H9 (cell line): ENCODE measurements around the gene RAD50. TPM values are rescaled to one million over a fixed set of nuclear protein-coding genes. Genes with fewer than 3 reads are reported as not detected.

ENCODE experiments used
- DNase-seq: peaks from one replicate; pipeline ENCODE4 v3.0.0-alpha.2; 2017
- H2AFZ ChIP-seq: one replicate; pipeline ENCODE4 v1.6.1; 2013; ENCODE audit warnings: mild to moderate bottlenecking, low read length, control low read depth, moderate library complexity
- H2AK5ac ChIP-seq: 2 replicates; pipeline ENCODE4 v1.6.1; 2013; ENCODE audit warnings: low read length, control low read depth, mixed read lengths; ENCODE audit not compliant: insufficient read length
- H2BK120ac ChIP-seq: one replicate; pipeline ENCODE4 v1.6.1; 2013; ENCODE audit warnings: low read depth, mild to moderate bottlenecking, low read length, control low read depth, inconsistent platforms; ENCODE audit not compliant: poor library complexity, severe bottlenecking
- H2BK12ac ChIP-seq: 2 replicates; pipeline ENCODE4 v1.6.1; 2013; ENCODE audit warnings: low read length, control low read depth, mixed read lengths, low read depth; ENCODE audit not compliant: insufficient read length
- H2BK15ac ChIP-seq: 2 replicates; pipeline ENCODE4 v1.6.1; 2013; ENCODE audit warnings: low read depth, low read length, control low read depth
- H2BK20ac ChIP-seq: one replicate; pipeline ENCODE4 v1.6.1; 2013; ENCODE audit warnings: low read depth, mild to moderate bottlenecking, low read length, control low read depth, inconsistent platforms; ENCODE audit not compliant: poor library complexity, severe bottlenecking
- H2BK5ac ChIP-seq: 2 replicates; pipeline ENCODE4 v1.6.1; 2013; ENCODE audit warnings: low read length, control low read depth, mixed read lengths; ENCODE audit not compliant: insufficient read length
- H3K14ac ChIP-seq: 2 replicates; pipeline ENCODE4 v1.6.1; 2013; ENCODE audit warnings: low read length, control low read depth; ENCODE audit not compliant: insufficient read depth
- H3K18ac ChIP-seq: 2 replicates; pipeline ENCODE4 v1.6.1; 2013; ENCODE audit warnings: low read depth, mild to moderate bottlenecking, mixed read lengths, low read length, control low read depth; ENCODE audit not compliant: insufficient read length
- H3K23ac ChIP-seq: 2 replicates; pipeline ENCODE4 v1.6.1; 2013; ENCODE audit warnings: low read length, control low read depth, mixed read lengths, low read depth; ENCODE audit not compliant: insufficient read length
- H3K23me2 ChIP-seq: 2 replicates; pipeline ENCODE4 v1.6.1; 2013; ENCODE audit warnings: low read depth, mild to moderate bottlenecking, mixed read lengths, low read length, control low read depth; ENCODE audit not compliant: insufficient read length, poor library complexity, severe bottlenecking
- H3K27ac ChIP-seq: 2 replicates; pipeline ENCODE4 v1.5.1; 2013; ENCODE audit warnings: low read length, control low read depth, mixed read lengths, low read depth; ENCODE audit not compliant: insufficient read length
- H3K27me3 ChIP-seq: 2 replicates; pipeline ENCODE4 v1.6.1; 2013; ENCODE audit warnings: low read length, control low read depth, inconsistent platforms; ENCODE audit not compliant: insufficient read depth
- H3K4ac ChIP-seq: 2 replicates; pipeline ENCODE4 v1.6.1; 2013; ENCODE audit warnings: low read depth, mild to moderate bottlenecking, control low read depth, inconsistent platforms, low read length, moderate library complexity
- H3K4me1 ChIP-seq: 2 replicates; pipeline ENCODE4 v1.6.1; 2013; ENCODE audit warnings: low read length, control low read depth, inconsistent platforms; ENCODE audit not compliant: insufficient read depth
- H3K4me2 ChIP-seq: 2 replicates; pipeline ENCODE4 v1.6.1; 2013; ENCODE audit warnings: low read length, control low read depth, mixed read lengths; ENCODE audit not compliant: insufficient read length, insufficient read depth
- H3K56ac ChIP-seq: 2 replicates; pipeline ENCODE4 v1.6.1; 2013; ENCODE audit warnings: low read depth, mild to moderate bottlenecking, mixed read lengths, low read length, control low read depth; ENCODE audit not compliant: insufficient read length
- H3K79me1 ChIP-seq: 2 replicates; pipeline ENCODE4 v1.6.1; 2013; ENCODE audit warnings: low read depth, mild to moderate bottlenecking, moderate library complexity, low read length, control low read depth, inconsistent platforms; ENCODE audit not compliant: insufficient read depth, poor library complexity, severe bottlenecking
- H3K79me2 ChIP-seq: 2 replicates; pipeline ENCODE4 v1.6.1; 2013; ENCODE audit warnings: low read length, control low read depth, inconsistent platforms; ENCODE audit not compliant: insufficient read depth
- H3K9ac ChIP-seq: 2 replicates; pipeline ENCODE4 v1.6.1; 2013; ENCODE audit warnings: low read length, control low read depth, mixed read lengths; ENCODE audit not compliant: insufficient read length; ENCODE audit errors: extremely low read depth
- H3K9me3 ChIP-seq: one replicate; pipeline ENCODE4 v1.6.1; 2013; ENCODE audit warnings: low read depth, low read length, inconsistent platforms; ENCODE audit not compliant: control insufficient read depth
- H3T11ph ChIP-seq: one replicate; pipeline ENCODE4 v1.6.1; 2013; ENCODE audit warnings: mild to moderate bottlenecking, low read length, control low read depth, inconsistent platforms
- H4K20me1 ChIP-seq: one replicate; pipeline ENCODE4 v1.6.1; 2013; ENCODE audit not compliant: control insufficient read depth, insufficient read length, insufficient read depth
- H4K5ac ChIP-seq: 2 replicates; pipeline ENCODE4 v1.6.1; 2013; ENCODE audit warnings: low read depth, mild to moderate bottlenecking, mixed read lengths, low read length, control low read depth; ENCODE audit not compliant: insufficient read length
- H4K8ac ChIP-seq: replicated peaks from 2 replicates; pipeline ENCODE4 v1.6.1; 2013; ENCODE audit warnings: low read length, control low read depth, mixed read lengths, low read depth; ENCODE audit not compliant: insufficient read length
- H4K91ac ChIP-seq: 2 replicates; pipeline ENCODE4 v1.6.1; 2013; ENCODE audit warnings: low read depth, mild to moderate bottlenecking, moderate library complexity, mixed read lengths, low read length, control low read depth; ENCODE audit not compliant: insufficient read length
- H3K27ac Mint-ChIP-seq, 3 experiments: 2 replicates in 2 of 3; 3 replicates in 1 of 3; pipeline ENCODE4 v1.8.0; 2020 to 2021; ENCODE audit warnings: mixed read lengths in 3 of 3, mild to moderate bottlenecking in 1 of 3, moderate library complexity in 1 of 3
- H3K27me3 Mint-ChIP-seq: 2 replicates; pipeline ENCODE4 v1.8.0; 2021; ENCODE audit warnings: low read depth, mild to moderate bottlenecking, moderate library complexity, mixed read lengths
- H3K36me3 Mint-ChIP-seq, 3 experiments: 2 replicates in 2 of 3; 3 replicates in 1 of 3; pipeline ENCODE4 v1.8.0; 2020 to 2021; ENCODE audit warnings: low read depth in 3 of 3, mixed read lengths in 3 of 3; ENCODE audit not compliant: insufficient read depth in 1 of 3
- H3K4me1 Mint-ChIP-seq, 2 experiments: 2 replicates each; pipeline ENCODE4 v1.8.0; 2020; ENCODE audit warnings: mixed read lengths in 2 of 2
- H3K4me3 Mint-ChIP-seq, 2 experiments: 2 replicates in 1 of 2; 3 replicates in 1 of 2; pipeline ENCODE4 v1.8.0; 2020 to 2021; ENCODE audit warnings: mild to moderate bottlenecking in 2 of 2, mixed read lengths in 2 of 2, moderate library complexity in 1 of 2
- H3K9me3 Mint-ChIP-seq, 2 experiments: 2 replicates in 1 of 2; 3 replicates in 1 of 2; pipeline ENCODE4 v1.8.0; 2020; ENCODE audit warnings: mild to moderate bottlenecking in 2 of 2, mixed read lengths in 2 of 2, moderate library complexity in 1 of 2
- CTCF ChIP-seq: fragments of 200-600 bp; sonication (generic); conservative IDR thresholded peaks from 3 replicates; pipeline ENCODE4 v1.8.0; 2021; ENCODE audit warnings: antibody characterized with exemption, mild to moderate bottlenecking
- WGBS: extraction: QIAGEN DNeasy Blood & Tissue Kit; methylation state at CpG from one replicate; pipeline ENCODE4 v1.1.7; 2013; ENCODE audit warnings: missing lambda C conversion rate, low lambda C conversion rate, mixed read lengths; ENCODE audit not compliant: insufficient read length; ENCODE audit errors: extremely low coverage; 5-methylcytosine and 5-hydroxymethylcytosine counted together
- total RNA-seq: library from RNA; stranded (reverse); gene quantifications from 2 replicates; pipeline ENCODE4 v1.2.1, GENCODE V29; 2021

Gene RAD50
- total RNA-seq, 1 experiment from 2014 or later: 46.1 TPM

- Histone ChIP-seq H3K14ac (no peak overlapping the region), H3T11ph (no peak overlapping the region), H3K79me1 (no peaks in the 10 kb centered on the region), H3K79me2 (no peaks in the 10 kb centered on the region), H3K9ac (no peak overlapping the region), H4K8ac (no peak overlapping the region), H3K9me3 (no peaks in the 10 kb centered on the region), H3K4me2 (no peak overlapping the region), H3K4ac (no peak overlapping the region), H3K18ac (no peak overlapping the region), H3K23me2 (no peaks in the 10 kb centered on the region), H2BK12ac (no peak overlapping the region), H3K27ac (no peak overlapping the region), H2AFZ (no peak overlapping the region), H4K5ac (no peak overlapping the region), H3K4me1 (no peaks in the 10 kb centered on the region), H2BK5ac (no peak overlapping the region), H3K27me3 (no peaks in the 10 kb centered on the region), H2BK120ac (no peak overlapping the region), H2BK15ac (no peak overlapping the region; the same call in 1 of the 2 replicates), H2AK5ac (no peak overlapping the region), H4K20me1 (peaks cover 3% of the 10 kb centered on the region), H4K91ac (no peak overlapping the region), H2BK20ac (no peak overlapping the region), H3K56ac (no peak overlapping the region), H3K23ac (no peak overlapping the region)
- H3K4me3 Mint-ChIP-seq: no peak overlapping the region
- no CpG with 5 or more reads among the region's 13 CpGs for WGBS
- peaks cover 0 to 7% of the 10 kb centered on the region in 2 experiments; a peak in 3 of 5 replicates for H3K9me3 Mint-ChIP-seq
- no peak for DNase-seq
- no peaks in the 10 kb centered on the region; the same call in 1 of the 2 replicates for H3K27me3 Mint-ChIP-seq
- TF ChIP-seq CTCF: no peak
- H3K4me1 Mint-ChIP-seq: peaks cover 9% of the 10 kb centered on the region in 2 experiments
- H3K36me3 Mint-ChIP-seq: peaks cover 0 to 7% (median 0%) of the 10 kb centered on the region in 3 experiments; a peak in 3 of 7 replicates
- no peak overlapping the region for H3K27ac Mint-ChIP-seq
Measured at GRCh38 chr5:132674671-132675506, 118.1 kb downstream of the RAD50 start.
